Chondrocyte (in vitro differentiated cells): ENCODE measurements around the gene INPP5A. TPM values are rescaled to one million over a fixed set of nuclear protein-coding genes. Genes with fewer than 3 reads are reported as not detected.
"Not testable (repeated sequence)": the region's sequence is repeated elsewhere in the genome, so short reads cannot be mapped to it uniquely, and the experiment has no call there.

Experiments
- DNase-seq: peaks from one replicate; pipeline ENCODE4 v3.0.0; 2021; ENCODE audit warnings: mixed read lengths, low spot score
- H3K27ac Mint-ChIP-seq: one replicate; pipeline ENCODE4 v1.8.0; 2021; ENCODE audit warnings: mild to moderate bottlenecking, moderate library complexity, mixed read lengths; ENCODE audit not compliant: unreplicated experiment
- H3K27me3 Mint-ChIP-seq: 2 replicates; pipeline ENCODE4 v1.8.0; 2021; ENCODE audit warnings: low read depth, mixed read lengths
- H3K36me3 Mint-ChIP-seq: 2 replicates; pipeline ENCODE4 v1.8.0; 2021; ENCODE audit warnings: low read depth, mixed read lengths
- H3K4me1 Mint-ChIP-seq: 2 replicates; pipeline ENCODE4 v1.8.0; 2021; ENCODE audit warnings: low read depth, mild to moderate bottlenecking, mixed read lengths
- H3K4me3 Mint-ChIP-seq: one replicate; pipeline ENCODE4 v1.8.0; 2021; ENCODE audit warnings: mild to moderate bottlenecking, moderate library complexity, mixed read lengths; ENCODE audit not compliant: unreplicated experiment
- H3K9me3 Mint-ChIP-seq: 2 replicates; pipeline ENCODE4 v1.8.0; 2021; ENCODE audit warnings: low read depth, mixed read lengths
- CTCF ChIP-seq: fragments of 200-600 bp; sonication (generic); IDR thresholded peaks from 2 replicates; pipeline ENCODE4 v1.5.0; 2021; ENCODE audit warnings: antibody characterized with exemption, mild to moderate bottlenecking, moderate library complexity
- total RNA-seq: library from RNA; stranded (reverse); gene quantifications from 3 replicates; pipeline ENCODE4 v1.2.1, GENCODE V29; 2021

The INPP5A gene
- total RNA-seq, 1 donor from 2014 or later, result 40.6 TPM

- H3K27ac Mint-ChIP-seq, result no peak overlapping the region
- peak; percentile 86 for DNase-seq
- peaks cover 23% of the 10 kb centered on the region for H3K36me3 Mint-ChIP-seq
These were observed 166.6 kb downstream of the INPP5A start for GRCh38 chr10:132704008-132704814.

GRCh38 chr10:132704815-132705064 lies 167.2 kb downstream of the INPP5A start:
- not testable (repeated sequence) for H3K27me3 Mint-ChIP-seq, H3K4me3 Mint-ChIP-seq, H3K9me3 Mint-ChIP-seq, DNase-seq, H3K27ac Mint-ChIP-seq
- Mint-ChIP-seq H3K4me1 (peaks cover 13% of the 10 kb centered on the region), H3K36me3 (peaks cover 23% of the 10 kb centered on the region)

More at GRCh38 chr10:132704008-132704814, 166.6 kb downstream of the INPP5A start:
- no peaks in the 10 kb centered on the region for H3K27me3 Mint-ChIP-seq
- no peak overlapping the region for H3K4me3 Mint-ChIP-seq
- peaks cover 8% of the 10 kb centered on the region for H3K9me3 Mint-ChIP-seq
- H3K4me1 Mint-ChIP-seq, result peaks cover 13% of the 10 kb centered on the region
- TF ChIP-seq CTCF, result no peak

GRCh38 chr10:132705173-132705572 lies 167.6 kb downstream of the INPP5A start:
- peak; percentile 94 for DNase-seq
- Mint-ChIP-seq H3K9me3 (peaks cover 8% of the 10 kb centered on the region), H3K27ac (no peak overlapping the region), H3K27me3 (no peaks in the 10 kb centered on the region), H3K36me3 (peaks cover 23% of the 10 kb centered on the region), H3K4me3 (no peak overlapping the region), H3K4me1 (peaks cover 9% of the 10 kb centered on the region)
- TF ChIP-seq CTCF, result no peak

GRCh38 chr10:132705943-132706342 lies 168.4 kb downstream of the INPP5A start:
- peaks cover under 1% of the 10 kb centered on the region for H3K4me1 Mint-ChIP-seq
- no peak for DNase-seq
- no peak for TF ChIP-seq CTCF
- no peaks in the 10 kb centered on the region for H3K27me3 Mint-ChIP-seq
- H3K27ac Mint-ChIP-seq, result no peak overlapping the region
- H3K4me3 Mint-ChIP-seq, result no peak overlapping the region
- peaks cover 27% of the 10 kb centered on the region for H3K36me3 Mint-ChIP-seq
- peaks cover 8% of the 10 kb centered on the region for H3K9me3 Mint-ChIP-seq

- Mint-ChIP-seq H3K27ac (no peak overlapping the region), H3K27me3 (no peaks in the 10 kb centered on the region), H3K4me1 (no peaks in the 10 kb centered on the region), H3K4me3 (no peak overlapping the region), H3K36me3 (peaks cover 28% of the 10 kb centered on the region), H3K9me3 (peaks cover 8% of the 10 kb centered on the region)
- no peak for TF ChIP-seq CTCF
- DNase-seq, result peak; percentile 87
These were observed 169.1 kb downstream of the INPP5A start for GRCh38 chr10:132706701-132707100.
